Activated CD8-positive, alpha-beta T cell treated with anti-CD3 and anti-CD28 coated beads, Interleukin-2, amount 10 ng/mL, durations not matched to agents 7 days and 5 days (primary cell): ENCODE measurements around the gene UQCR10. TPM values are rescaled to one million over a fixed set of nuclear protein-coding genes. Genes with fewer than 3 reads are reported as not detected.

Source experiments
- ATAC-seq: fragments of 150-1000 bp; cut with Tn5 transposase; one replicate; pipeline ENCODE4 v1.10.0; 2021; ENCODE audit warnings: moderate library complexity
- CTCF ChIA-PET: fragments of 350-600 bp; sonication (Branson Sonifier 250); formaldehyde crosslinking; loops from one replicate; lab custom pipeline; 2021; ENCODE audit warnings: antibody characterized with exemption; lab: Charles Lee
- POLR2A ChIA-PET: fragments of 350-600 bp; sonication (Branson Sonifier 250); formaldehyde crosslinking; loops from one replicate; lab custom pipeline; 2021; ENCODE audit warnings: antibody characterized with exemption; lab: Charles Lee
- DNase-seq: peaks from one replicate; pipeline ENCODE4 v3.0.0-alpha.2; 2020
- H3K27ac Mint-ChIP-seq: one replicate; pipeline ENCODE4 v1.8.0; 2021; ENCODE audit warnings: mild to moderate bottlenecking, mixed read lengths
- H3K27me3 Mint-ChIP-seq: one replicate; pipeline ENCODE4 v1.8.0; 2021; ENCODE audit warnings: low read depth, mixed read lengths
- H3K36me3 Mint-ChIP-seq: one replicate; pipeline ENCODE4 v1.8.0; 2021; ENCODE audit warnings: low read depth, mixed read lengths
- H3K4me1 Mint-ChIP-seq: one replicate; pipeline ENCODE4 v1.8.0; 2021; ENCODE audit warnings: low read depth, mixed read lengths
- H3K4me3 Mint-ChIP-seq: one replicate; pipeline ENCODE4 v1.8.0; 2021; ENCODE audit warnings: mild to moderate bottlenecking, mixed read lengths
- H3K9me3 Mint-ChIP-seq: one replicate; pipeline ENCODE4 v1.8.0; 2022; ENCODE audit warnings: mixed read lengths; ENCODE audit not compliant: insufficient read depth
- total RNA-seq, 2 experiments: library from RNA; stranded (reverse); gene quantifications; one replicate each; pipeline ENCODE4 v1.2.3, GENCODE V29; 2021

Gene UQCR10
- total RNA-seq, 2 experiments from 2014 or later: 102 to 103 TPM

DNA sequence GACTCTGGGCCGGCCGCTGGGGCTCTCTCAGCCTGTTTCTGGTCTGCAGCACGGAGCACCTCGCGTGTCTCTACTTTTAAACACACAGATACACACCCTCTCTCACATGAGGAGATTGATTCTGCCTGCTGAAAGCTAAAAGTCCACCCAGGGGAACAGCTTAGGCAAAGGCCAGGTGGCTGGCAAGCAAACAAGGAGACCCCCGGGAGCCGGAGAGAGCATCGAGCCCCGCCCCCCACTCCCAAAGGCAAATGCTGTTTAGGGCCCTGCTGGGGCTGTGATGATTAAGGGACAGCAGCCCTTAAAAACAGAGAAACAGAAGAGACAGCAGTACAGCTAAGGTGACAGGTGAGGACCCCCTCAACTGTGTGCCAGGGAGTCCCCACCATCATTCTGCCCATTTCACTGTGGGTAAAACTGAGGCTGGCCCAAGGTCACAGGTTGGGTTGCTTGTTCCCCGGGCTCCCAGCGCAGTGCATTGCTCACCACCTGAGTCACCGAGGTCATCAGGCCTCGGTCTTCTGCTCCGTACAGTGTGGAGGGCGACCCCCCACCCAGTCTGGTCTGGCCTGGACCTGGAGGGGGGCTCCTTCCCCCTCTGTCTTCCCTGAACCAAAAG lies 40.5 kb upstream of the UQCR10 start:
- DNase-seq (no peak), ATAC-seq (no peak)
- no peak overlapping the region for H3K4me3 Mint-ChIP-seq
- no peaks in the 10 kb centered on the region for H3K9me3 Mint-ChIP-seq
- peaks cover 12% of the 10 kb centered on the region for H3K27me3 Mint-ChIP-seq
- H3K36me3 Mint-ChIP-seq: no peaks in the 10 kb centered on the region
- ChIA-PET CTCF (interaction anchor here (1.3 to 1.5 kb wide), 2 partner anchors 15 to 279 kb away, joined by 3 to 6 read pairs; no protein-coding TSS in a partner anchor), POLR2A (interaction anchor here (0.5 kb wide), 1 partner anchor 12 kb away, joined by 3 read pairs; no protein-coding TSS in a partner anchor)
- H3K4me1 Mint-ChIP-seq: no peaks in the 10 kb centered on the region
- H3K27ac Mint-ChIP-seq: no peak overlapping the region

- Mint-ChIP-seq H3K27me3 (peaks cover 7% of the 10 kb centered on the region), H3K4me3 (no peak overlapping the region), H3K27ac (no peak overlapping the region), H3K9me3 (no peaks in the 10 kb centered on the region), H3K4me1 (no peaks in the 10 kb centered on the region), H3K36me3 (no peaks in the 10 kb centered on the region)
- ChIA-PET POLR2A (no interaction called here), CTCF (interaction anchor here (1.3 kb wide), 1 partner anchor 15 kb away, joined by 3 read pairs; no protein-coding TSS in a partner anchor)
- DNase-seq: peak; percentile 40
- ATAC-seq: peak; percentile 35
These were observed 40.0 kb upstream of the UQCR10 start for GRCh38 chr22:29727131-29727523.

DNA sequence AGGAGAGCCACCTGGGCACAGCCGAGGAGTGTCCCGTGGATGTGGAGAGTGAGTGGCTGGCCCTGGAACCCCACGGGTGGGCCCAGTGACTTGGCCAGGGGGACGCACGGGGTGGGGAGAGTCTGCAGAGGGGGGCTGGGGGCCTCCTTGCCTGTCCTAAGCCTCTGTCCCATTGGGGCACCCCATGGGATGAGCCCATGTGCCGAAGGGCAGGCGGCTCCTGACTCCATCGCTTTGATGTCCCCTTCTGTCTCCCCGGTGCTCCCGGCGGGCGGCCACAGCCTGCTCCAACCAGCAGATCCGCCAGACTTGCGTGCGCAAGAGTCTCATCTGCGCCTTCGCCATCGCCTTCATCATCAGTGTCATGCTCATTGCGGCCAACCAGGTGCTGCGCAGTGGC lies 38.0 kb upstream of the UQCR10 start:
- H3K9me3 Mint-ChIP-seq: no peaks in the 10 kb centered on the region
- ATAC-seq (no peak), DNase-seq (no peak)
- POLR2A ChIA-PET: no interaction called here
- CTCF ChIA-PET: no interaction called here
- H3K27ac Mint-ChIP-seq: no peak overlapping the region
- H3K27me3 Mint-ChIP-seq: peaks cover 3% of the 10 kb centered on the region
- H3K4me3 Mint-ChIP-seq: no peak overlapping the region
- no peaks in the 10 kb centered on the region for H3K36me3 Mint-ChIP-seq
- H3K4me1 Mint-ChIP-seq: no peaks in the 10 kb centered on the region

DNA sequence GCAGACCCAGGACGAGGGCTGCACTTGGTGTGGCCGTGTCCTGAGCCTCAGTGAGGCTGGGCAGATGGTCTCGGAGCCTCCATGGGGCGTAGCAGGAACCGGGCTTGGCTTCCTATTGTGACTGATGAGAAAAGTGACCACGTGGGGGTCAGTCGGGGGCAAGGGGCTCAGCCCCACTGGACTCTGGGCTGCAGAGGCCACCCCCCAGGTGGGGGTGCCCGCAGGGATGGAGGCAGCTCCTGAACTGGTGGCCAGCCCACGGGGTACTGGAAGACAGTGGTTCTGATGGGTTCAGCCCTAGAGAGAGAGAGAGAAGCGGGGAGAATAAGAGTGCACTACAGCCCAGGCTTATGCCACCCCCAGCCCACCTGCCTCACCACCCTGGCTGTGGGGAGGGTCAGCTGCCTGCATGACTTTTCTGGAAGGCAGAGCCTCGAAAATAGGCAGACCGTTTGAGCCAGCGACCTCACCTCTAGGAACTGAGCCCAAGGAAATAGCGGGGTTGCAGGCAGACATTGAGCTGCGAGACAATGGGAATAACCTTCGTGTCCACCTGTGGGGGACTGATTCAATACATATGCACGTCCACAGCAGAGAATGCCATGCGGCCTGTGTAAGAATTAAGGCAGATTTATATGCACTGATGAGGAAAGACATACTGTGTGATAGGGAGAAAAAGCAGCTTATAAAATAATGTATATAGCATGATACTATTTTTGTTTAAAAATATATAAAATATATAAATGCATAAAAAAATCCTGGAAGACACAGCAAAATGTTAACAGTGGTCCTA lies 35.9 kb upstream of the UQCR10 start:
- H3K36me3 Mint-ChIP-seq: no peaks in the 10 kb centered on the region
- no peak for DNase-seq
- no peak for ATAC-seq
- no peaks in the 10 kb centered on the region for H3K27me3 Mint-ChIP-seq
- POLR2A ChIA-PET: no interaction called here
- CTCF ChIA-PET: no interaction called here
- no peak overlapping the region for H3K27ac Mint-ChIP-seq
- H3K4me1 Mint-ChIP-seq: no peaks in the 10 kb centered on the region
- no peaks in the 10 kb centered on the region for H3K9me3 Mint-ChIP-seq
- H3K4me3 Mint-ChIP-seq: no peak overlapping the region

GRCh38 chr22:29732883-29733282 lies 34.3 kb upstream of the UQCR10 start:
- no peak overlapping the region for H3K27ac Mint-ChIP-seq
- H3K36me3 Mint-ChIP-seq: no peaks in the 10 kb centered on the region
- H3K4me3 Mint-ChIP-seq: no peak overlapping the region
- DNase-seq: no peak
- ATAC-seq: no peak
- POLR2A ChIA-PET: no interaction called here
- H3K4me1 Mint-ChIP-seq: no peaks in the 10 kb centered on the region
- CTCF ChIA-PET: no interaction called here
- H3K9me3 Mint-ChIP-seq: no peaks in the 10 kb centered on the region
- no peaks in the 10 kb centered on the region for H3K27me3 Mint-ChIP-seq

DNA sequence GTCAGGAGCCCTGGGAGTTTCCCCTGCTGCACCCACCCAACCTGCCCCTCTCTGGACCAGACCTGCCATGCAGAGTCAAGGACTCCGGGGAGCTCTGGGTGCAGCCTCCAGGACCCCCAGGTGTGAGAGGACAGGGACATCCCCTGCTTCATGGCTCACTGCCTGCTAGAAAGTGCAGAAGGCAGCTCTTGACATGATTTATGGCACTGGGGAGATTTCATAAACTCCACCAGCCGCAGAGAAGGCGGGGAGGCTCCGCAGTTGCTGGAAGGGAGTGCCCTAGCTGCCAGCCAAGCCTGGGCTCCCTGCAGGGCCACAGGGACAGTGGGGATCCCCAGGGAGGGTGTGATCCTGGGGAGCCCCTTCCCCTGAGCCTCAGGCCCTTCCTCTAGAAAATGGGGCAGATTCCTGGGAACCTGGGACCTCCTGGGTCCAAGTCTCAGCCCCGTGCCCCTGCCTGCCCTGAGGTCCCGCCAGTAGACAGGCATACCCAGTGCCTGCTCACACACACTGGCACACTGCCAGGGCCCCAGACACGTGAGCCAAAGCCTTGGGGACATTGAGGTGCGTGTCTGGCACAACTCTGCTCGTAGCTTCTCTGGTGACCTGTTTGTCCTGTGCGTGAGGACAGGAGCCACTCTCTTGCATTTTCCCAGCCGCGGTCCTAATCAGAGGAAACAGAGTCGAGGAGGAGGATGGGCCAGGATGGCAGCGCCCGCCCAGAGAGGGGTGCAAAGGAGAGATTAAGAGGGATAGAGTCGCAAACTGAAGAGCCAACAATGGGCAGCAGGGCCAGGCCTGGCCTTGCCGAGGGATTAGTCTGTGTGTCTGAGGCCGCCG lies 33.6 kb upstream of the UQCR10 start:
- Mint-ChIP-seq H3K4me1 (no peaks in the 10 kb centered on the region), H3K27ac (no peak overlapping the region), H3K36me3 (no peaks in the 10 kb centered on the region), H3K9me3 (no peaks in the 10 kb centered on the region), H3K4me3 (no peak overlapping the region), H3K27me3 (no peaks in the 10 kb centered on the region)
- no peak for ATAC-seq
- no peak for DNase-seq
- ChIA-PET CTCF (no interaction called here), POLR2A (interaction anchor here (0.6 kb wide), 1 partner anchor 48 kb away, joined by 4 read pairs; no protein-coding TSS in a partner anchor)

DNA sequence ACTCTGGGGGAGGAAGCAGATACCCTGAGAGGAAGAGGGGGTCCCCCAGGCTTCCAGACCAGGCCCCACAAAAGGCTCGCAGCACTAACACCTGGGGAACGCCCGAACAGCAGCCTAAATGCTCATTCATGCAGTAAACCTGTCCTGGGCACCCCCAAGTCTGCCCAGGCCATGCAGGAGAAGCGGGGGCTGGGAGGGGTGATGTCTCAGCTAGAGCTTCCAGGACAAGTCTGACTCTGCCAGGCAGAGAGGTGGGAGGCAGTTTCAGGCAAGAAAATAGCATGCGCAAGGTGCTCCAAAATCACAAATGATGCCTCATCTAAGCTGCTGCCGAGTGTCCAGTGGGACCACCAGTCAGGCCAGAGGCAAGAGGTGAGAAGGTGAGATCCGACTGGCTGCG lies 32.8 kb upstream of the UQCR10 start:
- Mint-ChIP-seq H3K27ac (no peak overlapping the region), H3K4me3 (no peak overlapping the region), H3K27me3 (no peaks in the 10 kb centered on the region), H3K9me3 (no peaks in the 10 kb centered on the region), H3K4me1 (no peaks in the 10 kb centered on the region), H3K36me3 (no peaks in the 10 kb centered on the region)
- DNase-seq (no peak), ATAC-seq (no peak)
- CTCF ChIA-PET: no interaction called here
- POLR2A ChIA-PET: interaction anchor here (0.6 kb wide), 1 partner anchor 49 kb away, joined by 4 read pairs; no protein-coding TSS in a partner anchor

- no peaks in the 10 kb centered on the region for H3K9me3 Mint-ChIP-seq
- POLR2A ChIA-PET: no interaction called here
- H3K27me3 Mint-ChIP-seq: no peaks in the 10 kb centered on the region
- DNase-seq (no peak), ATAC-seq (no peak)
- H3K4me3 Mint-ChIP-seq: no peak overlapping the region
- no peaks in the 10 kb centered on the region for H3K36me3 Mint-ChIP-seq
- no peaks in the 10 kb centered on the region for H3K4me1 Mint-ChIP-seq
- CTCF ChIA-PET: no interaction called here
- H3K27ac Mint-ChIP-seq: no peak overlapping the region
These were observed 32.3 kb upstream of the UQCR10 start for GRCh38 chr22:29734838-29735237.

DNA sequence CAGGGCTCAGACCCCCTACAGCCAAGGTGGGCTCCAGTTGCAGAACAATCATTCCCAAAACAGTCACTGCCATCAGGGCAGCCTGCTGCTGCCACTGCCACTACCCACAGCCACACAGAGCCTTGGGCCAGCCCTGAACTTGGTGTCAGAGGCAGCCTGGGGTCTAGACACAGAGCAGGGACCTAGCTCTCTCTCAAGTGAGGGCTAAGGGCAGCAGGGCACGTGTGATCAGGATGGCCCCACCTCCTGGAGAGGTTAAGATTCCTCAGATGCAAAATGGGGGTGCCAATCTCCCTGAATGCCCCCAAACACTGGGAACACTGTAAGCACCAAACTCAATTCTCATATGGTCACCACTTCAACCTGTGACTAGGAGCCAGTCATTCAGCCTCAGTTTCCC lies 31.8 kb upstream of the UQCR10 start:
- H3K27ac Mint-ChIP-seq: no peak overlapping the region
- no peaks in the 10 kb centered on the region for H3K27me3 Mint-ChIP-seq
- POLR2A ChIA-PET: no interaction called here
- DNase-seq: no peak
- no peaks in the 10 kb centered on the region for H3K36me3 Mint-ChIP-seq
- no peaks in the 10 kb centered on the region for H3K4me1 Mint-ChIP-seq
- CTCF ChIA-PET: no interaction called here
- no peak for ATAC-seq
- H3K9me3 Mint-ChIP-seq: no peaks in the 10 kb centered on the region
- H3K4me3 Mint-ChIP-seq: no peak overlapping the region

- Mint-ChIP-seq H3K4me1 (peaks cover 7% of the 10 kb centered on the region), H3K36me3 (peaks cover 5% of the 10 kb centered on the region), H3K27ac (no peak overlapping the region), H3K9me3 (no peaks in the 10 kb centered on the region), H3K4me3 (no peak overlapping the region), H3K27me3 (no peaks in the 10 kb centered on the region)
- ChIA-PET CTCF (no interaction called here), POLR2A (no interaction called here)
- ATAC-seq: no peak
- no peak for DNase-seq
These were observed 29.7 kb upstream of the UQCR10 start for GRCh38 chr22:29737251-29738117.
